ENCODE data around the gene SHOC2. TPM values are rescaled to one million over a fixed set of nuclear protein-coding genes. Genes with fewer than 3 reads are reported as not detected.

The SHOC2 gene
- total and polyA plus RNA-seq, 2 of the 13 experiments (the other 11 are each of a cell fraction or from before 2014, with no cell fraction given): 8.6 to 25.5 TPM

GRCh38 chr10:110918643-110919348 is 608 bp upstream of the SHOC2 start, which contains the start of gene BBIP1 (continued):
- TF ChIP-seq FOXJ3 (CRISPR knock-in tag; IDR thresholded peaks at IDR 0.05; ENCODE audit: borderline replicate concordance) (peak; percentile 54; the same call in 1 of the 2 replicates), TOE1 (CRISPR knock-in tag; IDR thresholded peaks at IDR 0.05) (no peak), ZNF572 (CRISPR knock-in tag; IDR thresholded peaks at IDR 0.05) (0 out of 2 replicates have a peak, but pooled peaks have one; percentile 58), ZNF207 (IDR thresholded peaks at IDR 0.05; ENCODE audit: borderline replicate concordance) (no peak), GATAD2A (CRISPR knock-in tag; IDR thresholded peaks at IDR 0.05) (peak; percentile 14; the same call in 1 of the 2 replicates), SNRNP70 (IDR thresholded peaks at IDR 0.05; ENCODE audit: low read depth, low read length) (no peak), ZNF280D (CRISPR knock-in tag; IDR thresholded peaks at IDR 0.05) (no peak), ZNF367 (CRISPR knock-in tag; IDR thresholded peaks at IDR 0.05; ENCODE audit: borderline replicate concordance) (peak; percentile 54; the same call in 1 of the 2 replicates), ZNF501 (CRISPR knock-in tag; IDR thresholded peaks at IDR 0.05) (peak; percentile 93), ZNF547 (CRISPR knock-in tag; IDR thresholded peaks at IDR 0.05) (peak; percentile 73; the same call in 1 of the 2 replicates), FOXA1 (IDR thresholded peaks at IDR 0.05) (no peak), FOXA1 (CRISPR knock-in tag; IDR thresholded peaks at IDR 0.05) (no peak), ZBTB21 (CRISPR knock-in tag; IDR thresholded peaks at IDR 0.05) (peak; percentile 93), HOXA3 (CRISPR knock-in tag; IDR thresholded peaks at IDR 0.05) (peak; percentile 96), TBX2 (CRISPR knock-in tag; IDR thresholded peaks at IDR 0.05; ENCODE audit: borderline replicate concordance) (peak; percentile 81), CBX1 (IDR thresholded peaks at IDR 0.05; ENCODE audit: low read depth) (peak; percentile 1), HOXD1 (CRISPR knock-in tag; IDR thresholded peaks at IDR 0.05) (no peak; the same call in 1 of the 2 replicates), SP140L (CRISPR knock-in tag; IDR thresholded peaks at IDR 0.05; ENCODE audit: borderline replicate concordance) (no peak), KLF13 (CRISPR knock-in tag; IDR thresholded peaks at IDR 0.05) (no peak), MAFK (conservative IDR thresholded peaks at IDR 0.05 in 1 of 2, IDR thresholded peaks at IDR 0.05 in 1 of 2; ENCODE audit: low read length in 2 of 2) (no peak), NR2F1 (CRISPR knock-in tag; IDR thresholded peaks at IDR 0.05) (no peak), ZNF775 (CRISPR knock-in tag; IDR thresholded peaks at IDR 0.05; ENCODE audit: borderline replicate concordance) (no peak), ZNF3 (CRISPR knock-in tag; IDR thresholded peaks at IDR 0.05) (0 out of 2 replicates have a peak, but pooled peaks have one; percentile 27), TBX3 (IDR thresholded peaks at IDR 0.05; ENCODE audit: borderline replicate concordance) (0 out of 2 replicates have a peak, but pooled peaks have one; percentile 40), ZNF749 (CRISPR knock-in tag; IDR thresholded peaks at IDR 0.05; ENCODE audit: borderline replicate concordance) (no peak), ZNF792 (CRISPR knock-in tag; IDR thresholded peaks at IDR 0.05) (0 out of 2 replicates have a peak, but pooled peaks have one; percentile 30)
- TF ChIP-seq, protein P1, sequence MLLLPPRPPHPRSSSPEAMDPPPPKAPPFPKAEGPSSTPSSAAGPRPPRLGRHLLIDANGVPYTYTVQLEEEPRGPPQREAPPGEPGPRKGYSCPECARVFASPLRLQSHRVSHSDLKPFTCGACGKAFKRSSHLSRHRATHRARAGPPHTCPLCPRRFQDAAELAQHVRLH (CRISPR knock-in tag; IDR thresholded peaks at IDR 0.05; ENCODE audit: borderline replicate concordance, low read depth): no peak
- TF ChIP-seq, protein P2, sequence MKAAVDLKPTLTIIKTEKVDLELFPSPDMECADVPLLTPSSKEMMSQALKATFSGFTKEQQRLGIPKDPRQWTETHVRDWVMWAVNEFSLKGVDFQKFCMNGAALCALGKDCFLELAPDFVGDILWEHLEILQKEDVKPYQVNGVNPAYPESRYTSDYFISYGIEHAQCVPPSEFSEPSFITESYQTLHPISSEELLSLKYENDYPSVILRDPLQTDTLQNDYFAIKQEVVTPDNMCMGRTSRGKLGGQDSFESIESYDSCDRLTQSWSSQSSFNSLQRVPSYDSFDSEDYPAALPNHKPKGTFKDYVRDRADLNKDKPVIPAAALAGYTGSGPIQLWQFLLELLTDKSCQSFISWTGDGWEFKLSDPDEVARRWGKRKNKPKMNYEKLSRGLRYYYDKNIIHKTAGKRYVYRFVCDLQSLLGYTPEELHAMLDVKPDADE (CRISPR knock-in tag; IDR thresholded peaks at IDR 0.05): no peak
